GM21390 (cell line): Measurements from ENCODE around the gene TRPM2.
"Not testable (repeated sequence)": the region's sequence is repeated elsewhere in the genome, so short reads cannot be mapped to it uniquely, and the experiment has no call there.

Experiments
- ATAC-seq: cut with Tn5 transposase; IDR thresholded peaks from one replicate; pipeline ENCODE4 v1.9.1; 2021; ENCODE audit not compliant: unreplicated experiment

Gene TRPM2

DNA sequence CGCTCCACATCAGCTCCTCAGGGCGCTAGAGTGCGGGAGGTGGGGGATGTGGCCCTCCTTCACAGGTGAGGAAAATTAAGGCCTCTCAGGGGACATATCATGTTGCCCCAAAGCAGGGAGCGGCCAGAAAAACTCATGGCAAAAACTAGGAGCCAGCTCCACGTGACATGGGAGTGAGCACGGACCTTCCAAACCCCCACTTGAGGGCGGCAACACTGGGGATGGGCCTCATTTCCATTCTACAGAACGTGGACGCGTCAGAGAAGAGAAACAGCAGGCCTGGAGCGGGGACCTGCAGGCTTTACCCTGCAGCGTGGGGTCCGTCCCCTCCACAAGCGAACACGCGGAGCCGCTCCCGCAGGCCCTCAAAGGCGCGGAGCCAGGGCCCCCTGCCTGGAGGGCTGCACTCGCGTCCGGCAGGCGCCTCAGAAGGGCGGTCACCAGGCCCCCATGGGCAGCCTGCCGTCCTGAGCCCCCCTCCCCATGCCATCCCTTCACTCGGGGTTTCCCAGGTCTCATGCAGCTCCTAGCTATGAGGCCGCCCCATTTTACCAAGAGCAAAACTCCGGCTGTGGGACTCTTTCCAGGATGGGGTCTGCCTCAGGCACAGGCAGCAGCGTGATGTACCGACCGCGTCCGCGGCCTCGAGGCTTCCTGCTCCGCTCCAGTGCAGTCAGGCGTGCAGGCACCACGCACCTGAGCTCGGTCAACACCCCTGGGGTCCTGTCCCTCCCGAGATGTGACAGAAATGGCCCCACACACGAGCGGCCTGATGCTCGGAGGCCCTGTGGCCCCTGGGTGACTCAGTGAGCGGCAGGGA is 19.7 kb upstream of the TRPM2 start:
- ATAC-seq: no peak

DNA sequence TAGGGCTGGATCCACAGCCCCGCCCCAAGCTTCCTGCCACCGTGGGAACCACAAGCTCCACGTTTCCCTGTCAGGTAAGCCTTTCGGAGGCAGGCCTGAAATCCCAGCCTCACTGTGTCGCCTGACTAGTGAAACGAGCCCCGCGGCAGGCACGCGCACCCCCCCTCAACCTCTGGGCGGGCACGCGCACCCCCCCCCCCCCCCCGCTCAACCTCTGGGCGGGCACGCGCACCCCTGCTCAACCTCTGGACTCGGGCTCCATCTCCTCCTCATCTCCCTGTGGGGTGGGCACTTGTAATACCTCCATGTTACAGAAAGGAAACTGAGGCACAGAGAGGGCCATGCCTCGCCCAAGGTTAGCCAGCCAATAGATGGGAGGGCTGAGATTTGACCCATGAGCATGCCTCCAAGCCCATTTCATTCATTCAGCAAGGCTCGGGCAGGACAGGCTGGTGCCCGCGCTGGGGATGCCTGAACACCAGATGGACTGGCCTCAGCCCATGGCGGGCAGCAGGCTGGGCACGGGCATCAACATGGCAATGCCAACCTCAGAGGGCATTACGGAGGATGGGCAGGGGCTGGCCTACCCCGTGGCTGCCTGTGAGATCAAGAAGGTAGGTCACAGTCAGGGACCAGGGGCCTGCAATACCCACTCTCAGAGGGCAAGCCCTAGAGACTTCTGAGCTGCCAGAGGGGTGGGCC is 18.9 kb upstream of the TRPM2 start:
- no peak for ATAC-seq

DNA sequence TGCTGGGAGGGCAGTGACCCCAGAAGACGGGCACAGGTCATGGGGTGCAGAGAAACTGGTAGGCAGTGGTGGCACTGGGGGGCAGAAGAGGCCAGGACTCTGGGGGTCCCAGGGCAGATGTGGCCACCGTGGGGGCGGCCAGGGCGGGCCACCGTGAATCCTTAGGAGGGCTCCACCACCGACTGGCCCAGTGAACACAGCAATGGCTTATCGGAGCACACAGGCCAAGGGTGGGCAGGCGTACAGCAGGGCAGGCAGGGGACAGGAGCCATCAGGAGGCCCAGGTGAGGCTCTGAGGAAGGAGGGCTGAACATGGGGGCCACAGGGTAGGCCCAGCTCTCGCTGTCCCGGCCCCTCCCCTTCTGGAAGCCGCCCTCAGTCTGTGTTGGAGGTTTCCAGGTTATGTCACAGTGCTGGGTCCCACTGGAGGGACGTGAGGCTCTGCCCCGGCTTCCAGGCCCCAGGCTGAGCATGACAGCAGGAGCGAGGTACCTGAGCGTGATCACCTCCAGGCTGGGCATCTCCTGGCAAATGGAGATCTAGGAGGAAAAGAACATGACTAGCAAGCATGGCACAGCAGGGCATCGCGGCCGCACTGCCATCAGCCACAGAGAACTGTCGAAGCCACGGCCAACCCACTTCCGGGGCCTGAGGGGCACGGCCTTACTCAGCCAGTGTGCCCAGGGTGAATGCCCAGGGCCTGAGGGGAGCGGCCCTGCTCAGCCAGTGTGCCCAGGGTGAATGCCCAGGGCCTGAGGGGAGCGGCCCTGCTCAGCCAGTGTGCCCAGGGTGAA is 18.0 kb upstream of the TRPM2 start:
- no peak for ATAC-seq

DNA sequence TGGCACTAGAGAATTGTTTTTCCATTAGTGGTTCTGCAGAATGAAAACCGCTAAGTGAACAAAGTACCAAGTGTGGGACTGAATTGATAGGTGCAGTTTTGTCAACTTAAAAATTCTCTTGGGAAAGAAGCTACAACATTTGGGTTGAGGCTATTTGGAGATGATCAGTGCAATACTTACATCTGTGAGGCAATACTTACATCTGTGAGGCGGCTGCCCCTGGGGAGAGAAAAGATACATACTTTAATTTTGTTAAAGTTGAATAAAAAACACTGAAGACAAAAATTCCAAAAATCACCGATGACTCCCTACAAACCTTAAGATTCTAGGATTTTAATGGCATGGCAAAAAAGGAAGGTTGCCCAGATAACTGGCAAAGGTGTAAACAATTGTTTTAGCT is 16.0 kb upstream of the TRPM2 start:
- no peak for ATAC-seq

DNA sequence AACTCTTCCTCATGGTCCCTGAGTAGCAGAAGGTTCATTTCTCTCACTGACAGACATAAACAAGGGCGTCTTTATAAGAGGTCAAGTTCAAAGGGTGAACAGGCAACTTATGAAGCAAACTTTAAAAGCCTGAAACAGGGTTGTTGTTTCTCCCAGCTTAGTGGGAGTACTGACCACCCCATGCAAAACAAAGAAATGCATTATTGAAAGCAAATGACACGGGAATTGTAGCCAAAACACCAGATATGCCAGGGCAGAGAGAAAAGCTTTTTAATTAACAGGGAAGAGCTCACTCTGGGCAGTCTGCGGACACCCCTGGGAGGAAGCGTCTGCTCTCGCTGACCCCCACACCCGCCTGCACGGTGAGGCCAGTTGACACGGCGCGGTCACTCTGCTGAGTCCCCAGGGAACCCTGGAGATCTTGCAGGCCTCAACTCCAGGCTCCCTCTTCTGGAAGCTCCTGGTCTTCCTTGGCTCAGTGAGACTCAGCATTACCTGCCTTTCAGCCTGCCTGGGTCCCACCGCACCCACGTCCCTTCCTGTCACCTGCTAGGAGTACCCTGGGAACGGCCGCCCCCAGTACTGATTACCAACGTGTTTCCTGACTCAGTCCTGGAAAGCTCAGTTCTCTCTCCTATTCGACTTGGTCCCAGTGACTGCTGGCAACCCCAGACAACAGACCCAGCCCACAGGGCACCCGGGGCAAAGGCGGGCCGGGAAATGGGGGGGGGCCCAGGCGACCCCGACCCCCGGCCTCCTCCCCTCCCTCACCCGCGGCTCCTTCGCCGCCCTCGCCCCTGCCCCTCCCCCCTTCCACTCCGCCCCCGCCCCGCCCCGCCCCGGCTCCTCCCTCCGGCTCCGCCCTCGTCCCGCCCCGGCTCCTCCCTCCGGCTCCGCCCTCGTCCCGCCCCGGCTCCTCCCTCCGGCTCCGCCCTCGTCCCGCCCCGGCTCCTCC is 15.2 kb upstream of the TRPM2 start:
- no peak for ATAC-seq

DNA sequence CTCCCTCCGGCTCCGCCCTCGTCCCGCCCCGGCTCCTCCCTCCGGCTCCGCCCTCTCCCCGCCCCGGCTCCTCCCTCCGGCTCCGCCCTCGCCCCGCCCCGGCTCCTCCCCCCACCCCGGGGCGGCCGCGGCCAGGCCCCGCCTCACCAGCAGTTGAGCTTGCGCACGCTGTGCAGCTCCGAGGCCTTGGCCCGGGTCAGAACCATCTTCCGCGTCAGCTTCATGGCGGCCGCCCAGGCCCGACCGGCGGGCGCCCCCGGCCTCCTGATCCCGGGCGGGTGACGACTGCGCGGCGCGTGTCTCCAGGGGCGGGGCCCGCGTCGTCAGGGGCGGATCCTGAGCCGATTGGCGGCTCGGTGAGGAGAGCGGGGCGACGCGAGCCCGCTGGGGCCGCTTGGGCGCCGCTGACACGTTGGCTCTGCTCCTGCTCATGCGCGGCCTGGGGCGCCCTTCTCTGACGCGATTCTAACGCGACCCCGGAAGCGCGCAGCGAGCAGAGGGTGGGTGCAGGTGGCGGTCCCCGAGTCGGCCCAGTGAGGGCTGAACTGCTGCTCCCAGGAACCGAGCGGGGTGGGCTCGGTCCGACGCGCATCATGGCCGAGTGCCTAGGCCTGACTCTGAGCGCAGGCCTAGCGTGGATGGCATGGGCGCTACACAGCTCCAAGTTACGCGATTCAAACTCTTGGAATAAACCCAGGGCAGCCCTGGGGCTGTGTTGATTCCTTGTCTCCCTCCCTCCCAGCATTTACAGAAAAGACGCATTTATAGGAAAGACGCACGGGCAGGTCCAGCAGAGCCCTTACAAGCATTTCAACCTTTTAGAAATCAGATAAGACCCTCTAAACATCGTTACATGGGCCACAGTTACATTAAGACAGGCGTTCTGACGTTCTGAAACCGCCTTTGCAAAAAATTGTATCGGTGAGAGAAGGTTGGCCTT is 14.2 kb upstream of the TRPM2 start, which contains the start of gene CFAP410:
CFAP410 (minus strand) TSS at position 420 of the 940 bp plus-strand sequence; CDS start at position 224, 196 bp downstream.
- ATAC-seq: peak; percentile 78

DNA sequence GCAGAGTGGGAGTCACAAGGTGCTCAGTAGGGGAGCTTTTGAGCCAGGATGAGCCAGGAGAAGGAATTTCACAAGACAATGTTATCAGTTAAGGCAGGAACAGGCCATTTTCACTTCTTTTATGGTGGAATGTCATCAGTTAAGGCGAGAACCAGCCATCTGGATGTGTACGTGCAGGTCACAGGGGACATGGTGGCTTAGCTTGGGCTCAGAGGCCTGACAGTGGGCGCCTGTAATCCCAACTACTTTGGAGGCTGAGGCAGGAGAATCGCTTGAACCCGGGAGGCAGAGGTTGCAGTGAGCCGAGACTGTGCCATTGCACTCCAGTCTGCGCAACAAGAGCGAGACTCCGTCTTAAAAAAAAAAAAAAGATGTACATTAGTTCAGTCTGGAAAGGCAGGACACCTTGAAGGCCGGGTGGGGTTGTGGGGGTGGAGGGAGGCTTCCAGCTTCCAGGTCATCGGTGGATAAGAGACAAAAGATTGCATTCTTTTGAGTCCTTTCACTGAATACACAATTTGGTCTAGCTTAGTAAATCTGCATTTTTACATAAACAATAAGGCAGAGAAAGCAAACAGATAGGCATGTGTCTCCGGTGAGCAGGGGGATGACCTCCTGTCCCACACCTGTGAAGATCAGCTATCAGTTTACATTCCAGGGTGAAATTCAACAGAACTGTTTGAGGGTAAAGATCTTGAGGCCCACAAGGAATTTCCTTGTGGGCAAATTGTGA is 11.5 kb upstream of the TRPM2 start:
- not testable (repeated sequence) for ATAC-seq

DNA sequence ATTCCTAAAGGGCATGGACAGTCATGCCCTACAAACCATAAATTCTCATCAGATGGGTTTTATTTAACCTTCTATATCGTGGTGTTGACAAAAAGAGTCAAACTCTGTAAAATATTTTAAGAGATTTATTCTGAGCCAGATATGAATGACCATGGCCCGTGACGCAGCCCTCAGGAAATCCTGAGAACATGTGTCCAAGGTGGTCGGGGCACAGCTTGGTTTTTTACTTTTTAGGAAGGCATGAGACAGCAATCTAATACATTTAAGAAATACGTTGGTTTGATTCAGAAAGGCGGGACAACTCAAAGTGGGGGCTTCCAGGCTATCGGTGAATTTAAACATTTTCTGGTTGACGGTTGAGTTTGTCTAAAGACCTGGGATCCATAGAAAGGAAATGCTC is 10.4 kb upstream of the TRPM2 start:
- not testable (repeated sequence) for ATAC-seq

DNA sequence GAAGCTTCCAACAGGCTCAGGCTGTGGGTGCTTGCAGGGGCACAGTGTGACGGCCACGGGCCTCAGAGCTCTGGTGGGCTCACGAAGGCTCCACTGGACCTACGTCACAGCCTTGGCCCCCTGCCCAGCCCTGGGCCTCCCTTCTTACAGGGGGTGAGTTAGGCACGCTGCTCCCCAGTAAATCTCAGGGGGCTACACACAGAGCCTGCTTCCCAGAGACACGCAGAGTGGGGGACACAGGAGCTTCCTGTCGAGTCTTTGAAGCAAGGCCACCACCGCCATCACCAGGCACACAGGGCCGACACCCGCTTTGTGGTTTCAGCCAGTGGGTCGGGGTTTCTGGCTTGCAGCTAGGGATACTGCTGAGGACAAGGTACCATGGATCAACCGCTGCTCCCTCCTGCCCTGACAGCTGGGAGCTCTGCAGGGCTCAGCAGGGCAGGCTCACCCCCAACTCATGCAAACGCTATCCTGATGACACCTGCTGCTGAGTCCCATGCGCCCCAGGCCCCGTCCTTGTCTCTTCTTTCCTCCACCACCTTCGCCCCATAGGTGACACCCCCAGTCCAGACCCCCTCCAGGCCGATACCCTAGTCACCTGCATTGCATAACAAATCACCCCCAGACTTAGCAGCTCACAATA is 8.8 kb upstream of the TRPM2 start:
- no peak for ATAC-seq

DNA sequence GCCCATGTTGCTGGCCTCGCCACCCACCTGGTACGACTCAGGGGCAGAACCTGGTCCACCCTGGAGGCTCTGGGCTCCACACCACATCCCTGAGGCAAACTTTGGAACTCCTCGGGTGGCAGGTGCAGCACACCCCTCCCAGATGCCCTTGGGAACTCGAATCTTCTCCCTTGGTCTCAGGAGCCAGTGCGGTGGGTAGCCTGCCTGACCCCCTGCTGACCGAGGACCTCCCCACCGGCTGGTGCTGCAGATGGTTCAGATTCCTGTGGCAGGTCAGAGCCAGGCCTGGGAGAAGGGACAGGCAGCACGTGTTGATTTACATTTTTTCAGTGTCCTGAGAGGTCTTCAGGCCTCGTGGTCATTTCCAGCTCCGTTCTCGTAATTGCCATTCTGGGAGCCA is 7.9 kb upstream of the TRPM2 start:
- no peak for ATAC-seq

DNA sequence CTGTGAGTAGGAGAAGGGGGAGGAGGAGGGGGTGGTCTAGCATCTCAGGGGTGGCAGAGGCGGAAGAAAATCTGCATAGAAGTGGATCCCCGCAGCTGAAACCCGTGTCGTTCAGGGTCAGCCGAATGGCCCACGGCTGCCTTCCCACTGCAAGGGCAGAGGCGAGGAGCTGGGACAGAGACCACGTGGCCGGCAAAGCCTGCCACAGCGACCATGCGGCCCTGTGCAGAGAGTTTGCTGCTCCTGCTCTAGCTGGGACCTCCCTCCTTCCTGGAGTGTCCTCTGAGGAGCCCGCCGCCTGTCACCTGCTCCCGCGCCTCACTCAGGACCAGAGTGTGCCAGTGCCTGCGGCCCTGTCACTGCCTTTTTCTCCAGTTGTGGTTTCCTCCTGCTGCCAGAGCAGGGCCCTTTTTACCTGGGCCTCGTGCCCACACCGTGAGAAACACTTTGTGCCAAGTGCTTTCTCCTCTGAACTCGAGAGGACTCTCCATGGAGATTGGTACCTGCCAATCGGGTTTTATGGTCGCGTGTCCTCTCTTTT is 5.4 kb upstream of the TRPM2 start:
- ATAC-seq: no peak

DNA sequence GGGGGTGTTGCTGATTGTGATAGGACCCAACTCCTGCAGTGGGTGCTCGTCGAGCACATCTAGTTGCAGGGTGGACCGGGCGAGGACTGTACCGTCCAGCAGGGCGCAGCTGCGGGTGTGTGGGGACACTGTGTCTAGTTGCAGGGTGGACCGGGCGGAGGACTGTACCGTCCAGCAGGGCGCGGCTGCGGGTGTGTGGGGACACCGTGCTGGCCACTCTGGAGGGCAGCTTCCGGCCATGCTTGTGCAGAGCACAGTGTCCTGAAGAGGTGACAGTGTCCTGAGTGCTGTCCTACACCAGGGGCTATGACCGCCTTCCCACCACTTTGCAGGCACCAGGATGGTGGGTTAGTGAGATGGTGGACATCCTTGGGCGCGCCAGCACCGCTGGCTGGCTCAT is 4.6 kb upstream of the TRPM2 start:
- no peak for ATAC-seq

DNA sequence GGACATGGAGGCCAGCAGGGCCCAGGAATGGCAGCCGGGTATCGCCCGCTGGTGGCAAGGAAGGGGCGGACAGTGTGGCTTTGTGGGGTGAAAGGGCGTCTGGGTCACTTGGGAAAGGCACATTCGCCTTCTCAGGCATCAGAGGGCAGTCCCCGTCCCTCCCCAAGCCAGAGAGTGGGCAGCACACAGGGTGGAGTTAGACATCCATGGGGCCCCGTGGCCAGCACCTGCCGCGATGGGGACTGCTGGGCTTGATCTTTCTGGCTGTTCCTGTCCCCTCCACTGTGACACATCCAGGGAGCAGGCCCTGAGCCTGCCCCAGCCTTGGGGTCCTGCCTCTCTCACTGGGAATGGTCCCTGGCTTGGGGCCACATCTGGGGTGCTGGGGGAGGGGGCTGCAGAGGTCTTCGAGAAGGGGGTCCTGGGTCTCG is 4.0 kb upstream of the TRPM2 start:
- ATAC-seq: no peak

DNA sequence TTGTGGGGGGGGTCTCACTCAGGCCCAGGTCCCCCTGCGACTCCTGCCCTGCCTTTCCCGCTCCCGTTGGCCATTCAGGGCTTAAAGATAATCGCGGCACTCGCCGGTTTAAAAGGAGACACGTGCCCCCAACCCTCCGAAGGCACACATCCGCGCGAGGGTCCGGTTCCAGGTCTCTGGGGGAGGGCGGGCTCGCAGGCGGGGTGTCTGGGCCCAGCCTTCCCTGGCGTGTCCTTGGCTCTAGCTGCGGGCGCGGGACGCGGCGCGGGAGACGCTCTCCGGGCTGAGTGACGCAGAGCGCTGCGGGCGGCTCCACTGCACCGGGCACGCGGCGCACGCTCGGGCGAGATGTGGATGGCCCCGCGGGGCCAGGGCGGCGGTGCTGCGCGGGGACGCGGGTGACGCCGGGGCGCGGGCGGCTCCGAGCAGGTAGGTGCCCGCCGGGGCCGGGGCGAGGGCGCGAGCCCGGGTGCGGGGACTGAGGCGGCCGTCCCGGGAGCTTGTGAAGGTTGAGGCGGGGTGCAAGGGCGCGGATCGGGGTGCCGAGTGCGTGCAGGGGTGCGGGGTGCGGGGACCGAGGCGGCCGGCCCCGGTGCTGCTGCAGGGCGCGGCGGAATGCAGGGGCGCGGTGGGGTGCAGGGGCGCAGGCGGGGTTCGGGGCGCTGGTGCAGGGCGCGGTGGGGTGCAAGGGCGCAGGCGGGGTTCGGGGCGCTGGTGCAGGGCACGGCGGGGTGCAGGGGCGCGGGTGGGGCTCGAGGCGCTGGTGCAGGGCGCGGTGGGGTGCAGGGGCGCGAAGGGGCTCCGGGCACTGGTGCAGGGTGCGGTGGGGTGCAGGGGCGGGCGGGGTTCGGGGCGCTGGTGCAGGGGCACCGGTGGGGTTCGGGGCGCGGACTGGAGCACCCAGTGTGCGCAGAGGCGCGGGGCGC is 3.3 kb upstream of the TRPM2 start:
- ATAC-seq: no peak

DNA sequence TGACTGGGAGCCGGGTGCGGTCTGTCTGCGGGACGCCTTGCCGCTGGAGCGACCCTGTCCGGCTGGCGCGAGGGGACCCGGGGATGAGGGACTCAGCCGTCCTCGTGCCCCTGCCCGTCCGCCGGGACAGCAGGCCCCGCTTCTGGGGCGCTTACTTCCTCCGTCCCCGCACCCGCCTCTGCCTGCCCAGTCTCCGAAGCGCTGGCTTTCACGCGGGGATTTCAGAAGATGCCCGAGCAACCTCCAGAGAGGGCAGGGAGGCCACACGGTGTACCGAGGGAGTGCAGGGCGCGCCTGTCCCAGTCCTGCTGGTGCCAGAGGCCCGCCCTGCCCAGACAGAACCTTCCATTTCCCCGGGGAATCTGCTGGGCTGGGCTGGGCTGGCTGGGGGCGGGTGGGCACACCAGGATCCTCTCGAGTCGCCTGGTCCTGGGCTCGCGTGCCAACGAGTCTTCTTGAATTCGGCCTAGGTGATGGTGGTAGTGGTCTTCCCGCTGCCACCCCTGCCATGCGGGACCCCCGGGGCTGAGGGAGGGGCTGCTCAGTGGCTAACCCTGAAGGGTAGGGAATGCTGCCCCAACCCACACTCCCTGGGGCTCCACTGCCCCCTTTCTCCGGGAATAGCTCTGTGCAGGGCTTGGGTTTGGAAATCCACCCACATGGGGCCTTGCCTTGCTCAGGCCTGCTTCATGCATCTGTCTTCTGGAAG is 2.5 kb upstream of the TRPM2 start:
- ATAC-seq: no peak
